HG02840 (cell line): Measurements from ENCODE around the gene CXCL8.

ENCODE experiments used
- ATAC-seq: cut with Tn5 transposase; IDR thresholded peaks from one replicate; pipeline ENCODE4 v1.9.1; 2021; ENCODE audit warnings: mild to moderate bottlenecking, moderate library complexity, moderate number of reproducible peaks; ENCODE audit not compliant: unreplicated experiment, low FRiP score

CXCL8 gene

DNA sequence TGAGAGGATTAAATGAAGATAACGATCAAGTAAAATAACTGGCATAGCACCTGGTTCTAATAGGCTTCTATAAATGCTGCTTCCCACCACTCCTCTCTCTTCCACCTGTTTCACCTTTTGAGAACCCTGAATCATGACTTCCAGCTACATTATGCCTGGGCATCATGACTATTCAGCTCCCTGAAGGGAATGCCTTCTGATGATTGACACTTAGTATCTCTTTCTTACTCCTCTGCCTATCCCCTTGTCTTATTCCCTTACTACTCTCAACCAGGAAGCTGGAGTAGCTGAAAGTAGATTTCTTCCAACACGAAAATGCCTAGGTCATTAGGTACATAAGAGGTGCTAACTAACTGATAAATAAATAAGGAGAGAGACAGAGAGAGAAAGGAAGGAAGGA, 24.7 kb upstream of the CXCL8 start:
- no peak for ATAC-seq

DNA sequence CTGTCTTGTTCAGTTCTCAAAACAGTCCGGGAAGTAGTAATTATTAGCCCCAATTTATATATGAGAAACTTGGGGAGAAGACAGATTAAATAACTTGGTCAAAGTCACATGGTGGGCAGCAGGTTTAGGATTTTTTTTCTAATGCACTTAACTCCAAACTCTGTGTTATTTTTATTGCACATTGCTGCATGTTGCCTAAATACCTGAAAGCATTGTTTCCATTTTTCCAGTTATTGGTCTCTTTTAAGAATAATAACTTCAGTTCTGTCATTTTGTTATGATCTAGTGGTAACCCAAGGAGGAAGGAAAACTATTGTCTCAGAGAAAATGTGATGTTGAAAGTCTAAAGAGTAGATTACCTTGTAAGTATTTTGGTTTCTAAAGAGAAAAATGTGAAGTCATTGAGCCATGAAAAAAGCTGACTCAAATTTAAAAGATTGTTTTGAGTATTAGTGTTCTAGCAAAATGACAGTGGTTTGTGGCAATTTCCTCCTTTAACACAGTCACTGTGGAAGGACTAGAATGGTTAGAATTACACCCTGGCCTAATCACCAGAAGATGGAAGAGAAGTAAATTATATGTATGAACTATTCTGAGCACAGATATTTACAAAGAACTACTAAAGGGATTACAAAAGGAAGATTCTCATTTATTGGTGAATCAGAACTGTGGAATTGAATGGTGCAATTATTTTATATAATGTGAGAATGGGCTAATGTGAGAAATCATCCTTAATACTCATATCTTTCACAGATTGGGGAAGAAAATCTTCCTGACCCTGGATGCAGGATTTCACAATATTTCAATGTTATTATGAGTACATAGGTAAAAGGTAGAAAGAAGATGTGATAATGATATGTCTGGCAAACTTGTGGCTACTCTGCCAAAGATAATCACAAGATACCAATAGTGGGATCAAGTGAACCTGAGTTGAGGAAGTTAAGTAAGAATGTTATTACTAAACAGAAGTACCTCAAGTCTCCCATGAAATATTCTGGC, 21.7 kb upstream of the CXCL8 start:
- peak; percentile 91 for ATAC-seq

DNA sequence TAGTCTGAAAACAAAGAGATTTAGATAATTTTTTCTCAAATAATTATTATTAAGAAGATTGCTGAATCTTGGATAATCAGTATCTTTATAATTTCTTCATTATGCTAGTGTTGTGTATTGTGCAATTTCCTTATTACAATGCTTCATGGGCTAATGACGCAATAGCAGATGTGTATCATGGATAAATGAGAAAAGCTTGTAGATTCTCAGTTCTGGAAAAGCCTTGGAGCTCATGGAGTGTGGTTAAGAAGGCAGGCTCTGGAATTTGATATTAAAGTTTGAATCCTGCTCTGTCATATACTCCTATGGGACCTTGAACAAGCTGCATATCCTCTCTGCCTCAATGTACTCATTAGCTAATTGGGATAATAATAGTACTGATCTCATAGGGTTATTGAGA, 18.9 kb upstream of the CXCL8 start:
- ATAC-seq: no peak

DNA sequence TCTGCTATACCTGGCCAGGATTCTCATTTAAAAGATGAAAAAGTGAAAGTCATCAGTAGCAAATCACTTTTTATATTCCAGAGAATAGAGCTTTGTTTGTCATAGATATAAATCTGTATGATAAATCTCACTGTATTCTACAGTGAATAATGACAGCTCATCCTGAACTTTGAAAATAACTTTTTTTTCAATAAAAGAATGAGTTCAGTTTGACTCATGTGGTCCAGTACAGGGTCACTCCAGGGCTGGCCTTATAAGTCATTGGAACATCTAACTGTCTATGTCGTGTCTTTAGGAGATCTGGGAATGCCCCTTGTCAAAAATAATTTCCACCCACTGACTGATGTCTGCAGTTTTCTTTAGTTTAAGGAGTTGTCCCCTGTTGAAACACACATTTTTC, 18.5 kb upstream of the CXCL8 start:
- no peak for ATAC-seq

DNA sequence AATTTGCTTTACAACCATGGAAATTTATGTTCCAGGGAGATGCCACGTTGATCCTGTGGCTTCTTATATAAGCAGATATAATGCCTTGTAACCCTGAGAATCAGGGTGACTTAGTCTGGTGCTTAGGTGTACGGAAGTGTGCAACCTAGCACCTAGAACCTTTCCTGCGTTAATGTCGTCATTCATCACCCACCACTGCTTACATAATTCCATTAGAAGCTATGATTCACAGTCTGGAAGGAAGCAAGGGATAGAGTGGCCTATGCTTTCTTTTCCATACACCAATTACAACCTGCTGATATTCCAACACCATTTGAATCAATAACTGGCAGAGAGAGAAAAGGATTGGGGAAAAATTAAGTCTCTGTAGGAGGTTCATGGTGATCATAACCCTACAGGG, 17.3 kb upstream of the CXCL8 start:
- no peak for ATAC-seq

DNA sequence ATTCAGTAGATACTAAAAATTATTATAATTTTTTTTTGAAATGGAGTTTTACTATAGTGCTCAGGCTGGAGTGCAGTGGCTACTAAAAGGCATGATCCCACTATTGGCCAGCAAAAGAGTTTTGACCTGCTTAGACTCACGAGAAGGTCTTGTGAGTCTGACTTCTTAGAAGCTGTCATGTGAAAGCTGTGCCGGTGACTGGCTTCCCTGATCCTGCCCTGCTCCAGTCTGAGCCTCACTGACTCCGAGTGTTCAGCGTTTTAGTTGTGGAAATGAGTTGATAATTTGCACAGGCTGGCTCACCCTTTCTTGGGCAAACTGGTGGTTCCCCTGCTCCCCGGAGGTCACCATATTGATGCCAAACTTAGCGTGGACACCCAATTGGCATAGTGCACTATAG, 16.4 kb upstream of the CXCL8 start:
- ATAC-seq: no peak

DNA sequence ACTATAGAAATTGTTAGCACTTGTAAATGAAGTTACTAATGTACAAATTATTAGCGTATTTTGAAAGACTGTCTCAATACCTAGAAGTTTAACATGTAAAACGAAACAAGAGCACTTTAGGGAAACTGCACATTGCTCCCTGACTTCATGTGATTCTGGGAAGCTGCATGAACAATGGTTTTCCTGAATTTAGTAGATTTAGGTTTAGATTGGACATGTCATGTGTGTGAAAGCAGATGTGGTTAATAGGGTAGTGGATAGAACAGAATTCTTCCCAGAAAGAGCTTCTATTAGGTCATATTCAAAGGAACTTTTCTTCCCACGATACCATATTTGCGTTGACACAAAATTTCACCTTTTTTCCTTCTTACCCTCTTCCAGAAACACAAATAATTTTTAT, 14.9 kb upstream of the CXCL8 start:
- ATAC-seq: no peak

DNA sequence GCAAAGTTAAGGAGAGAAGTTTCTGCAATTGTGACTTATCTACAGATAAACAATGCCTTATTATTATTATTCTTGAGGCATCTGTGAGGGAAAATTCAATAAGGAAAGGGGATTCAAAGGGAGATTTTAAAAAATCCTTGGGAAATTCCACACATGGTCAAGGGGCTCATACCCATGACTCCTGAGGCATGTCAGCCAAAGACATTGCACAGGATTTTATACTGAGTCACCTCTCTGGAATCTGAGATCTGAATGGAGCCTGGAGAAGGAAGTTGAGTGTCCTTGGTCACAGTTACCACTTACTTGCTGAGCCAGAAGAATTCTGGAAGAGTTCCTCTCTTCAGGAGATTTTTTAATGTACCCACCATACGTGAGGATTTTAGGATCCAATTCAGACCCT, 14.4 kb upstream of the CXCL8 start:
- no peak for ATAC-seq

DNA sequence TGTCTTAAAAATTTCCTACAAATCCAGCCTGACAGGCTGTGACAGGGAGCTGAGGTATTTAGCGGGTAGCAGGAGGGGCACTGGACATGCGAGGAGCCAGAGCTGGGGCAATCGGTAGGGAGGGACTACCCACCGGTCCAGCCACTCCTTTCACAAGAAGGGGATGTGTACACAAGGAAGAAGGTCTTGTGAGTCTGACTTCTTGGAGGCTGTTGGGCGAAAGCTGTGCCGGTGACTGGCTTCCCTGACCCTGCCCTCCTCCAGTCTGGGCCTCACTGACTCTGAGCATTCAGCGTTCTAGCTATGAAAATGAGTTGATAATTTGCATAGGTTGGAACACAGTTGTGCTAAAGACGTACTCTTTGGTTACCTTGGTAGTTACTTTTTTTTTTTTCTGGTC, 12.7 kb upstream of the CXCL8 start:
- peak; percentile 75 for ATAC-seq

DNA sequence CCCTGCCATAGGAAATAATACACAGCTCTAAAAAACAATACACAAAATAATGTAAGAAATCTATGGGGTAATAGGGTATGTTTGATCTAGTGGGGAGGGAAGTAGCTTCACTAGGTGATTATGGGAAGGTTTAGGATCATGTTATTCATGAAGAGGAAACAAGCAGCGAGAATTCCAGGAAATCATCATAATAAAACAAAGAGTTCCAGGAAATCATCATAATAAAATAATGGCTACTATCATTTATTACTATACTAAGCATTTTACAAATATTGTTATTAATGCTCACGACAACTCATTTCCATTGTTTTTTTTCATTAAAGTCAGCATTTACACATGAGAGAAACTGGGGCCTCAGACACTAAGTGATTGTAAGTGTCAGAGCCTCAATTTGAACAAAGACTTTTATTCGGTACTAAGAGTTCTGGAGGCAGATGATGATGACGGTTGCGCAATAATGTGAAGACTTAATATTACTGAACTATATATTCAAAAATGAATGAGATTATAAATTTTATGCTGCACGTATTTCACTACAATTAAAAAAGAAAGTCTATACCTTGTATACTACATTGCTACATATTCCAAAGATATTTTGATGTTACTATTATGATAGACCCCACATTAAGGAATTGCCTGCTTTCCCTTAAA, 12.2 kb upstream of the CXCL8 start:
- no peak for ATAC-seq

DNA sequence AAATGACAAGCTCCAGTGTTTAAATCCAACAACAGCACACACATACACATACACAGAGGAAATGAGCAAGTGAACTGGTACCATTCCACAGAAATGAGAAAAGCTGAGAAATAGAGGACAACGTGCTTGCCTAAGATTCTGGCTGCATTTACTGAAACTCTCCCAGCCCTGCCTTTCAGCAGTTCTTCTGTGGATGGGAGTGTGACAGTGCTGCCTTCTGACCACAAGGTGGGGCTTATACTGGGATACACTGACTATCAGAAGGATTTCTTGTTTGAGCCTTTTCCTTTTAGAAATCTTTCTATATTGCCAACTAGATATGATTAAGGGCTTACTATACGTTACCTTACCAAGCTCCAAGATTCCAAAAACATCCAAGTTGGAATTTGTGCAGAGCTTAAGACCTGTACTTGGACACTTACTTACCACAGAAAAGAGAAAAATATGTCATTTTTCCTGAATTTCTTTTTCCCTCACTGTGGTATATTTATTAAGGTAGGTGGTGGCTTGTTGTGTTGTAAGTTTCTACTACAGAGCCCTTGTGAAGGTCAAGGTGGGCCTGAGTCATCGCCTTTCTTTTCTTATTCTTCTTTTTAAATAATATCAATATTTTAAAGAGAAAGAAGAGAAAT, 10.7 kb upstream of the CXCL8 start:
- ATAC-seq: no peak

DNA sequence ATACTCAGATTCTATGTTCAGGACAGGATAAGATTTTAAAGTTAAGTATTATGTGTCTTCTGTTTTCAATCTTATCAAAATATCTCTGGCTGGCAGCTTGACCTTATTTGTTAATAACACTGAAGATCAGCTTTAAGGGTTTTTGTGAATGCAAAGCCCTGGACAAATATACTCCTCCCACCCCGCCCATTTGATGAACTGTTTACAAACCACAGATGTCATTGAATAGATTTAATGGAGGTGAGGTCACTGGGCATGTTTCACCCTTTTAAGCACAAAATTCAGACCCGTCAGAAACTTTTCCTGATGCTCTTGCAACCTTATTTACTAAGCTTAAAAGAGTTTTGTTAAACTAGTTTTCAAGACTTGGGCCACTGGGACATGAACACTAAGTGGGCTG, 10.1 kb upstream of the CXCL8 start:
- no peak for ATAC-seq

DNA sequence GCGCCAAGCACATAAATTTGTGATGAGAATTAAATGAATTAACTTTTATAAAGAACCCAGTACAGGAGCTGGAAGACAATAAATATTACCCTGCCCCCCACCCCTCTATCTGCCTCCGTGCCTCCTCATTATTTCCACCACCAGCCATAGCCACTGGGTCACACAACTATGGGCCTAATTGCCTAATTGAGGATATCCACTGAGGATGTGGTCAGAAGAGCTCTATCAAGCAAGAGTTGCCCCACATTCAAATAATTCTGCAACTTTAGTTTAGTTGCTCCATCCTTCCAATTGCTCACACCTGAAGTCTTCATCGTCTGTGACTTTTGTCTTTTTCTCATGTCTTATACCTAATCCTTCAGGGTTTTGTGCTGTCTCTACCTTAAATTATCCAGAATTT, 9.5 kb upstream of the CXCL8 start:
- ATAC-seq: no peak

DNA sequence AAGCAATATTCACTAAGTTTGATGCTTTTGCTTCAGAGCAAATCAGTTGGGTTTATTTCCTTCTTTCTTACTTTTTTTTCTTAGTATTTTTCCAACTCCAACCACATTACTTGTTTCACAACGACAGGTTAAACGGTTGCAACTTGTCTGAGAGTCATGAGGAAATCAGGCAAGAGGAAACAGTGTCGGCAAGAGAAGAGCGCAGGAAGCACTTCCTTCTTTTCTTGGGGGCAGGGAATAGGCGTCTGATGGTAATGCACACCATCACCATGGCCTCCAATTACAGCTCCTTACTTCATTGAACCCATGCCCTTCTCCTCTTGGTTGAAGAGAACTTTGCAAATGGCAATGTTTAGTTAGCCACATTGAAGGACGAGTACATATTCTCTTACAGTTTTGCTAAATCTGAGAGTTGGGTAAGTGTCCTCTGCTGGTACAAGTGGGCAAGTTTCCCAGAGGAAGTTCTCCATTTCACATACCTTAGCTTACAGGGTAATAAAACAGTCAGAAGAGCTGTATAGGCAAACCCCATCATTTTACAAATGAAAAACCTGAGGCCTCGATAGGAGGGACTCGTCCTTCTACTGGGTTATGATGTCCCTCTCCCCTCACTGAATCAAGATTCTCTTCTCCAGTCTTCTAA, 8.3 kb upstream of the CXCL8 start:
- ATAC-seq: no peak

DNA sequence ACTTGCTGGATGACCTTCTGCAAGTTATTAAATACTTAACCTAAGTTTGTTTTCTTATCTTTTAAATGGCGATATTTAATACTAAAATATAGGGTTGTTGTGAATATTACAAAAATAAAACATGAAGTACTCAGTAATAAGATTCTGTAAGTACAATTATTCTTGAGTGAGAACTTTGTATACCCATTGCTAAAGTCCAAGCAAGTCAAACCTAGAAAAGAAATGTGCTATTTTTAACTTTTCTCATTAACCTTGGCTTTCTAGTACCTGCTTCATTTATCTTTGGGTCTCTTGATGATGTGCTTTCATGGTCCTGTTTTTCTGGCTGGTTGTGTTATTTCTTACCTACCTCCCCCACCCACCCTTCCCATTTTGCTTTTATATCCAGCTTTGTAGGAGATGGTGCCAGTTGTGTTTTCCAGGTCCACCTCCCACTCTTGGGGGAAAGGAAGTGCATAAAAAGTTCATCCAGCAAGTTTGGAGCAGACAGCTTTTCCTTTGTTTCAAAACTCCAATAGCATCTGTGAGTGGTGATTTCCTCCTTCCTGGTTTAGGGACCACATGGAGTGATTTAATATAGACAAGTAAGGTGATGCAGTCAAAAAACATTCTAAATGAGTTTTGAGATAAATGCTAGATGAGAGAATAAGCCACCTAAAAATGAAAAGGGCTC, 7.5 kb upstream of the CXCL8 start:
- ATAC-seq: no peak

DNA sequence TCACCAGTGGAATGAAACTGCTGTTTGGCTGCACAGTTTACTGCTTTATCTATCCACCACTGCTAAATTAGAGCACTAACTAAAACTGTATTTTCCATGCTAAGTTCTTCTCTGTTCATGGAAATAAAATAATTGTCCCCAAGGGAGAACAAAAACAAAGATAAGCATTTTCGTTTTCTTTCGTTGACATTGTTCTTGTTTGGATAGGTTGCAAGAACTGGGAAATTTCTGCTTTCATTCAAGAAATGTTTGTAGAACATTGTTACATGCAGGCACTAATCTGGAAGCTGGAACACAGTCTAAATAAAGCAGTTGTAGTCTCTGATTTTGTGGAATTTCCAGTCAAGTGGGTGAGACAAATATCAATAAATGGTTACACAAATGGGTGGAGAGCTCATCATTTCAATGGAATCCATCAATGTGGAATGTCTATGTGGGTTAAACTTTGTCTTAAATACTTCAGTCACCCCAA, 5.8 kb upstream of the CXCL8 start:
- no peak for ATAC-seq

DNA sequence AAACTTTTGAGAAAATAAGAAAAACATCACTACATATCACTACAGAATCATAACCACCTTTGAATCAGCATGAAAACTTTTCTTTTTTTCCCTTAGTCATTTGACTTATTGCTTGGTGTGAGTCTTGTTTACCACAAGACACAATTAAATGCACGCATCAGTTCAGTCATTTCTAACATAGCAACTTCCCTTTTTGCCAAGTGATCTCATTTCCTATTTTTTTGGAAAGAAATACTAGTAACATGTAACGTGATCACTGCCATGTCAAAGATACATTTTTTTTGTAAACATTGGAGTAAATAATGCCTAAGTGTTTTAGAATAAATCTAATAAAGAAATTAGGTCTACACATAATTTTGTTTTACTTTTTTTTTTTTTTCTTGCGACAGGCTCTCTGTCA, 5.1 kb upstream of the CXCL8 start:
- ATAC-seq: peak; percentile 78

DNA sequence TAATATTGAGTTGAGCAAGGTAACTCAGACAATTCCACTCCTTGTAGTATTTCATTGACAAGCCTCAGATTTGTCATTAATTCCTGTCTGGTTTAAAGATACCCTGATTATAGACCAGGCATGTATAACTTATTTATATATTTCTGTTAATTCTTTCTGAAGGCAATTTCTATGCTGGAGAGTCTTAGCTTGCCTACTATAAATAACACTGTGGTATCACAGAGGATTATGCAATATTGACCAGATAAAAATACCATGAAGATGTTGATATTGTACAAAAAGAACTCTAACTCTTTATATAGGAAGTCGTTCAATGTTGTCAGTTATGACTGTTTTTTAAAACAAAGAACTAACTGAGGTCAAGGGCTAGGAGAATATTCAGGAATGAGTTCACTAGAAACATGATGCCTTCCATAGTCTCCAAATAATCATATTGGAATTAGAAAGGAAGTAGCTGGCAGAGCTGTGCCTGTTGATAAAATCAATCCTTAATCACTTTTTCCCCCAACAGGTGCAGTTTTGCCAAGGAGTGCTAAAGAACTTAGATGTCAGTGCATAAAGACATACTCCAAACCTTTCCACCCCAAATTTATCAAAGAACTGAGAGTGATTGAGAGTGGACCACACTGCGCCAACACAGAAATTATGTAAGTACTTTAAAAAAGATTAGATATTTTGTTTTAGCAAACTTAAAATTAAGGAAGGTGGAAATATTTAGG, 821 bp downstream of the CXCL8 start:
- no peak for ATAC-seq

DNA sequence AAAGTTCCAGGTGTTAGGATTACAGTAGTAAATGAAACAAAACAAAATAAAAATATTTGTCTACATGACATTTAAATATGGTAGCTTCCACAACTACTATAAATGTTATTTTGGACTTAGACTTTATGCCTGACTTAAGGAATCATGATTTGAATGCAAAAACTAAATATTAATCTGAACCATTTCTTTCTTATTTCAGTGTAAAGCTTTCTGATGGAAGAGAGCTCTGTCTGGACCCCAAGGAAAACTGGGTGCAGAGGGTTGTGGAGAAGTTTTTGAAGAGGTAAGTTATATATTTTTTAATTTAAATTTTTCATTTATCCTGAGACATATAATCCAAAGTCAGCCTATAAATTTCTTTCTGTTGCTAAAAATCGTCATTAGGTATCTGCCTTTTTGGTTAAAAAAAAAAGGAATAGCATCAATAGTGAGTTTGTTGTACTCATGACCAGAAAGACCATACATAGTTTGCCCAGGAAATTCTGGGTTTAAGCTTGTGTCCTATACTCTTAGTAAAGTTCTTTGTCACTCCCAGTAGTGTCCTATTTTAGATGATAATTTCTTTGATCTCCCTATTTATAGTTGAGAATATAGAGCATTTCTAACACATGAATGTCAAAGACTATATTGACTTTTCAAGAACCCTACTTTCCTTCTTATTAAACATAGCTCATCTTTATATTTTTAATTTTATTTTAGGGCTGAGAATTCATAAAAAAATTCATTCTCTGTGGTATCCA, 1.6 kb downstream of the CXCL8 start:
- ATAC-seq: no peak
